ENCODE data around the gene SLC25A1. TPM values are rescaled to one million over a fixed set of nuclear protein-coding genes. Genes with fewer than 3 reads are reported as not detected.

Gene SLC25A1
- total RNA-seq, 1 donor, result 63.7 TPM

DNA sequence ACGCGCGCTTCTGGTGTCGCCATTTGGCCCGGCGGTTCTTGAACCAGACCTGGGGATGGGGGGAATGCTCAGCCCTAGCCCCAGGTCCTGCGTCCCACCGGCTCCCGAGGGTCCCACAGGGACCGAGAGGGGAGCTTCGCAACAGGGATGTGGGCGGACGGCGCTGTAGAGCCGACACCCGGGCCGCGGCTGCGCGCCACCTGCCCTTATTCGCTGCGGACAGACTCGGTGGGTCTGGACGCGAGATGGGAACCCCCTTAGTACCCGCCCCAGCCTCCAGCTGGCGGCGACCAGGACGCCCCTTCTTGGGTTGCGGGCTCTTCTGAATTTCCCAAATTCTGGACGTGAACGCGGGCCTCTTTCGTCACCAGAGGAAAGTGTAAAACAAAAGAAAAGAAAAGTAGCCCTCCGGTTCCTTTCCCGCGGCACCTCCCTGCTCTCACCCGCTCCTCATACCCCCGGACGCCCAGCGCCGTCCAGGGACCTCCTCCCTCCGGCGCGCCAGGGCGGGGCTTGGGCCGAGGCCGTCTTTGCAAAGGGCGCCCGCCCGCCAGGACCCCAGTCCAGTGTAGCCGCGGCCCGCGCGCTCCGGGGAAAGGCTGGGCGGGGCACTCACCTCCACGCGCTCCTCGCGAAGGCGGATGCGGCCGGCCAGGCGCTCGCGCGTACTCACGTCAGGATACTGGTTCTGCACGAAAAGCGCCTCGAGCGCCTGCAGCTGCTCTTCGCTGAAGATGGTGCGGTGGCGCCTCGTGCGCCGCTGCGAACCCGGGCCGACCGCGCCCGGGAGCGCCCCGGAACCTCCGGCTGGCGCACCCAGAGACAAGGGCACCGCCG lies 29.3 kb downstream of the SLC25A1 start:
- H3K36me3 ChIP-seq (ENCODE audit: insufficient read depth, low read length), result no peaks in the 10 kb centered on the region
- DNase-seq (ENCODE audit: insufficient read length, low spot score, missing footprints), result peak; percentile 87
- H3K4me3 ChIP-seq (ENCODE audit: insufficient read depth, low read length), result no peak overlapping the region
- no peak overlapping the region for H3K27ac ChIP-seq (ENCODE audit: low read depth, low read length)
- no peak overlapping the region for H3K4me2 ChIP-seq (ENCODE audit: insufficient read depth, low read length)
- no peaks in the 10 kb centered on the region for H3K9me3 ChIP-seq (ENCODE audit: low read depth, low read length)
- no peaks in the 10 kb centered on the region for H4K20me1 ChIP-seq (ENCODE audit: insufficient read depth, low read length)
- H3K79me2 ChIP-seq (ENCODE audit: insufficient read depth, low read length), result peaks cover 2% of the 10 kb centered on the region
- peaks cover 56% of the 10 kb centered on the region for H3K27me3 ChIP-seq (ENCODE audit: insufficient read depth, low read length)
- TF ChIP-seq, protein P1, sequence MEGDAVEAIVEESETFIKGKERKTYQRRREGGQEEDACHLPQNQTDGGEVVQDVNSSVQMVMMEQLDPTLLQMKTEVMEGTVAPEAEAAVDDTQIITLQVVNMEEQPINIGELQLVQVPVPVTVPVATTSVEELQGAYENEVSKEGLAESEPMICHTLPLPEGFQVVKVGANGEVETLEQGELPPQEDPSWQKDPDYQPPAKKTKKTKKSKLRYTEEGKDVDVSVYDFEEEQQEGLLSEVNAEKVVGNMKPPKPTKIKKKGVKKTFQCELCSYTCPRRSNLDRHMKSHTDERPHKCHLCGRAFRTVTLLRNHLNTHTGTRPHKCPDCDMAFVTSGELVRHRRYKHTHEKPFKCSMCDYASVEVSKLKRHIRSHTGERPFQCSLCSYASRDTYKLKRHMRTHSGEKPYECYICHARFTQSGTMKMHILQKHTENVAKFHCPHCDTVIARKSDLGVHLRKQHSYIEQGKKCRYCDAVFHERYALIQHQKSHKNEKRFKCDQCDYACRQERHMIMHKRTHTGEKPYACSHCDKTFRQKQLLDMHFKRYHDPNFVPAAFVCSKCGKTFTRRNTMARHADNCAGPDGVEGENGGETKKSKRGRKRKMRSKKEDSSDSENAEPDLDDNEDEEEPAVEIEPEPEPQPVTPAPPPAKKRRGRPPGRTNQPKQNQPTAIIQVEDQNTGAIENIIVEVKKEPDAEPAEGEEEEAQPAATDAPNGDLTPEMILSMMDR (IDR thresholded peaks at IDR 0.05; ENCODE audit: extremely low read depth, low read depth, low read length), result no peak
- no peaks in the 10 kb centered on the region for H3K4me1 ChIP-seq (ENCODE audit: insufficient read depth, low read length)
- H2AFZ ChIP-seq (ENCODE audit: low read length), result no peak overlapping the region

DNA sequence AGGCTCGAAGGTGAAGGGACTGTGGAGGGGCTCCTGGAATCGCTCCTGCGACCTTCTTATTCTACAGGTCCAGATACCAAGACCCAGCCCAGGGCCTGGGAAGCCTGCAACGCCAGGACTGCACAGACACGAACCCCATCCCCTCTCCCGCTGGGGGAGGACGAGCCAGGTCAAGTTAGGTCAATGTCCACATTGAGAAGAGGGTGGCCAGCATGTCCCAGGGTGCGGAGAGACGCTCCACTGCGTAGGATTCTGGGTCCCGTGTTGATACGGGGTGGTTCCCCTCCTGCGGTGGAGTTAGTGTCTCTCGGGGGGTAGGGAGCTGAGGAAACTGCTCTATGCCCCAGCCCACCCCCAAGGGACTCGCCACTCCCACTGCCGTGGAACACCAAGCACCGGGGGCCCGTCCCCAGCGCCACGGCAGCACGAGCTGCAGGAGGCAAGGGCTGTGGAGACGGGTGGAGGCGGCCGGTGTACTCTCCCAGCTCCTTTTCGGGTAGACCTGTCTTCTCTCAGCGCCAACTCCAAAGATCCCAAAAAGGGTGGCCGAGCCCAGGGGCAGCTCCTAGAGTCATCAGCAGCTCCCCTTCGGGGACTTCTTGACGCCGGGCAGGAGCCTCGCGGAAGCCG lies 30.0 kb downstream of the SLC25A1 start:
- Histone ChIP-seq H3K9me3 (ENCODE audit: low read depth, low read length) (no peaks in the 10 kb centered on the region), H4K20me1 (ENCODE audit: insufficient read depth, low read length) (peaks cover 4% of the 10 kb centered on the region), H3K4me1 (ENCODE audit: insufficient read depth, low read length) (peaks cover 5% of the 10 kb centered on the region), H3K79me2 (ENCODE audit: insufficient read depth, low read length) (peaks cover 9% of the 10 kb centered on the region), H3K27ac (ENCODE audit: low read depth, low read length) (no peak overlapping the region), H3K27me3 (ENCODE audit: insufficient read depth, low read length) (peaks cover 51% of the 10 kb centered on the region), H2AFZ (ENCODE audit: low read length) (no peak overlapping the region), H3K4me2 (ENCODE audit: insufficient read depth, low read length) (no peak overlapping the region), H3K36me3 (ENCODE audit: insufficient read depth, low read length) (no peaks in the 10 kb centered on the region), H3K4me3 (ENCODE audit: insufficient read depth, low read length) (no peak overlapping the region)
- peak; percentile 58 for DNase-seq (ENCODE audit: insufficient read length, low spot score, missing footprints)
- TF ChIP-seq, protein P1 (IDR thresholded peaks at IDR 0.05; ENCODE audit: extremely low read depth, low read depth, low read length), result no peak

DNA sequence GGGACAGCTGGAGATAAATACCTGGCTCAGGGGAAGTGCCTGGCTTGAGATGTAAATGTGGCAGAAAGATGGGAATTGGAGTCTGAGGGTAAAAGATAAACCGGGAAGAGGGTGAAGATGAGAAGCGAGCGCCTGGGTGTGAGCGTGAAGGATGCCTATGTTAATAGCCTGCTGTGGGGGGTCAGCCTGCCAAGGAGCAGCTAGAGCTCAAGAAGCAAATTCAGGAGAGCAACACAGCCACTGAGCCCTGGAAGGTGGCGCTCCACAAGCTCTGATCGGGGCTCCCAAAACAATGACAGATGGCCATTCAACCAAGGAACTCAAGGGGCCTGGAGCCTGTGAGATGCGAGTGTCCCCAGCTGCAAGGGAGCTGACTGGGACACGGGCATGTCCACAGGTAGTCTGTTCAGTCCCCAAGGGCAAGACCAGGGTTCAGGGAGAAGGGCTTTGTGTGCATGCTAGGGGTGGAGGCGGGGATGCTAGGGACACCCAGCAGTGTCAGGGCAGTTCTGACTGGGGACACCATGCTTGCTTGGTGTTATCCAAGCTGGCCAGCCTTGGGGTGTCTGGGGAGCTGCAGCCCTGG lies 31.2 kb downstream of the SLC25A1 start:
- peak; percentile 58 for DNase-seq (ENCODE audit: insufficient read length, low spot score, missing footprints)
- H3K4me2 ChIP-seq (ENCODE audit: insufficient read depth, low read length), result no peak overlapping the region
- H4K20me1 ChIP-seq (ENCODE audit: insufficient read depth, low read length), result peaks cover 6% of the 10 kb centered on the region

More for the DNA sequence above, 31.2 kb downstream of the SLC25A1 start:
- TF ChIP-seq, protein P1 (IDR thresholded peaks at IDR 0.05; ENCODE audit: extremely low read depth, low read depth, low read length), result no peak
- Histone ChIP-seq H3K4me1 (ENCODE audit: insufficient read depth, low read length) (peaks cover 5% of the 10 kb centered on the region), H3K27ac (ENCODE audit: low read depth, low read length) (no peak overlapping the region), H3K9me3 (ENCODE audit: low read depth, low read length) (no peaks in the 10 kb centered on the region), H2AFZ (ENCODE audit: low read length) (no peak overlapping the region), H3K27me3 (ENCODE audit: insufficient read depth, low read length) (peaks cover 48% of the 10 kb centered on the region), H3K36me3 (ENCODE audit: insufficient read depth, low read length) (peaks cover 4% of the 10 kb centered on the region), H3K4me3 (ENCODE audit: insufficient read depth, low read length) (no peak overlapping the region), H3K79me2 (ENCODE audit: insufficient read depth, low read length) (peaks cover 19% of the 10 kb centered on the region)
